Tibial artery (tissue), 4 donors: ENCODE data around the gene KLK3.

Experiments used
- DNase-seq, 2 donors: peaks; one replicate each; pipeline ENCODE4 v3.0.0-alpha.2; 2019
- H3K27ac ChIP-seq, 2 donors: fragments of 200-600 bp; sonication (generic) in 1 of 2; 1 replicate in 1 of 2; 2 replicates in 1 of 2; pipeline ENCODE4 v1.5.1; 2018 to 2019; ENCODE audit warnings: mild to moderate bottlenecking in 1 of 2
- H3K27me3 ChIP-seq, 2 donors: fragments of 200-600 bp; sonication (generic) in 1 of 2; one replicate each; pipeline versions ENCODE4 v1.5.1 to v1.6.0; 2016 to 2019
- H3K36me3 ChIP-seq, 3 donors: fragments of 200-600 bp; sonication (generic) in 2 of 3; one replicate each; pipeline ENCODE4 v1.5.1; 2016 to 2019; ENCODE audit warnings: mild to moderate bottlenecking in 2 of 3
- H3K4me1 ChIP-seq, 4 donors: fragments of 200-600 bp; sonication (generic) in 2 of 4; 1 replicate in 3 of 4; 2 replicates in 1 of 4; pipeline ENCODE4 v1.5.1; 2016 to 2019
- H3K4me3 ChIP-seq, 2 donors: fragments of 200-600 bp; sonication (generic) in 1 of 2; 1 replicate in 1 of 2; 2 replicates in 1 of 2; pipeline ENCODE4 v1.5.1; 2018 to 2019; ENCODE audit warnings: mild to moderate bottlenecking in 2 of 2
- H3K9me3 ChIP-seq, 3 donors: fragments of 200-600 bp; sonication (generic) in 1 of 3; one replicate each; pipeline ENCODE4 v1.5.1; 2016 to 2019
- CTCF ChIP-seq, 2 experiments: fragments of 200-600 bp in 1 of 2; fragments of 450-650 bp in 1 of 2; IDR thresholded peaks; one replicate each; pipeline ENCODE4 v1.5.1; 2017 to 2019; ENCODE audit warnings: antibody characterized with exemption in 2 of 2, mild to moderate bottlenecking in 1 of 2, moderate library complexity in 1 of 2
- intact Hi-C: fragments of 100-400 bp; cut with DNase I; formaldehyde crosslinking; loops from one replicate; pipeline ENCODE4 v1.15.0; 2023; ENCODE audit warnings: low total_unique reads

Gene KLK3

GRCh38 chr19:50843701-50844221 is 11.0 kb upstream of the KLK3 start:
- no peaks in the 10 kb centered on the region for H3K36me3 ChIP-seq
- intact Hi-C loops = no loop called here
- no peak overlapping the region for H3K4me3 ChIP-seq
- no peaks in the 10 kb centered on the region for H3K4me1 ChIP-seq
- no peak for DNase-seq
- peaks cover 0 to 4% of the 10 kb centered on the region in 2 donors for H3K27me3 ChIP-seq
- TF ChIP-seq CTCF (IDR thresholded peaks at IDR 0.05) = no peak
- H3K9me3 ChIP-seq = peaks cover 0 to 20% (median 12%) of the 10 kb centered on the region in 3 donors
- no peak overlapping the region for H3K27ac ChIP-seq

DNA sequence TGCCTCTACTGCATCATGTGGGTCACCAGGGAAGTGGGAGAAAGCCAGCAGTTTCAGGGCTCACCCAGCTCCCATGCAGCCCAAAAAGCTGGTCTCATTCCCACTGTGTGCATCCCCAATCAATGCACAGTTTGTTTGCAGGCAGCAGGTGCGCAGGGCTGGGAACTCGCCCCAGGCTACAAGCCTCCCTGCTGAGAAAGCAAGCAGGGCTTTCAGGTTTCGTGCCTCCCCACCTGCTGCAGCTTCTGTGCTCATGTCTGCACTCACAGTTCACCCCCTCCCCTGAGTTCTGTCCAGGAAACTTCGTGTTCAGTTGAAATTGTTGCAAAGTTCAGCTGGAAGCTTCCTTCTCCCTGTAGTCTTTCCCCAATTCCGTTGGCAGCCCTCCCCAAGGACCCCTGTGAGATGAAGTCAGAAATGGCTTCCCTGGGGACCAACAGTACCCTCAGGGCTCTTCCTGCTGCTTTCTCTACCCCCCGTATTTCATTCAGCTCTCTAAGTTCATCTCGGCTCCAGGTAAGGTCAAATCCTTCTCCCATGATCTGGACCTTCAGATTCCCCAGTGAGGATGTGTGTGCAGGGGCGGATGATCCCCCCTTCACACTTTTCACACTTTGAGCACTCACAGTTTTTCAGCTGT is 10.3 kb upstream of the KLK3 start:
- Histone ChIP-seq H3K4me1 (no peaks in the 10 kb centered on the region), H3K27ac (no peak overlapping the region), H3K9me3 (peaks cover 0 to 20% (median 12%) of the 10 kb centered on the region in 3 donors), H3K27me3 (no peaks in the 10 kb centered on the region), H3K4me3 (no peak overlapping the region), H3K36me3 (no peaks in the 10 kb centered on the region)
- no peak for TF ChIP-seq CTCF (IDR thresholded peaks at IDR 0.05)
- intact Hi-C loops = no loop called here
- DNase-seq = no peak

DNA sequence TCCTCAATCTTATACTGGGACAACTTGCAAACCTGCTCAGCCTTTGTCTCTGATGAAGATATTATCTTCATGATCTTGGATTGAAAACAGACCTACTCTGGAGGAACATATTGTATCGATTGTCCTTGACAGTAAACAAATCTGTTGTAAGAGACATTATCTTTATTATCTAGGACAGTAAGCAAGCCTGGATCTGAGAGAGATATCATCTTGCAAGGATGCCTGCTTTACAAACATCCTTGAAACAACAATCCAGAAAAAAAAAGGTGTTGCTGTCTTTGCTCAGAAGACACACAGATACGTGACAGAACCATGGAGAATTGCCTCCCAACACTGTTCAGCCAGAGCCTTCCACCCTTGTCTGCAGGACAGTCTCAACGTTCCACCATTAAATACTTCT is 4.0 kb upstream of the KLK3 start:
- Histone ChIP-seq H3K27me3 (peaks cover 0 to 15% of the 10 kb centered on the region in 2 donors), H3K27ac (no peak overlapping the region), H3K4me3 (no peak overlapping the region), H3K9me3 (no peaks in the 10 kb centered on the region), H3K36me3 (no peaks in the 10 kb centered on the region), H3K4me1 (no peaks in the 10 kb centered on the region)
- no peak for TF ChIP-seq CTCF (IDR thresholded peaks at IDR 0.05)
- DNase-seq = no peak
- intact Hi-C loops = no loop called here

- Histone ChIP-seq H3K9me3 (no peaks in the 10 kb centered on the region), H3K27me3 (peaks cover 0 to 15% of the 10 kb centered on the region in 2 donors)
- intact Hi-C loops = no loop called here
Observed at GRCh38 chr19:50851620-50852019, 3.1 kb upstream of the KLK3 start.

GRCh38 chr19:50857366-50857765 is 2.7 kb downstream of the KLK3 start:
- intact Hi-C loops = no loop called here
- no peak for DNase-seq
- H3K36me3 ChIP-seq = no peaks in the 10 kb centered on the region

More at GRCh38 chr19:50851620-50852019, 3.1 kb upstream of the KLK3 start:
- Histone ChIP-seq H3K4me1 (no peaks in the 10 kb centered on the region), H3K4me3 (no peak overlapping the region), H3K27ac (no peak overlapping the region), H3K36me3 (no peaks in the 10 kb centered on the region)
- DNase-seq = no peak
- TF ChIP-seq CTCF (IDR thresholded peaks at IDR 0.05) = no peak

More at GRCh38 chr19:50857366-50857765, 2.7 kb downstream of the KLK3 start:
- H3K27ac ChIP-seq = no peak overlapping the region
- H3K4me3 ChIP-seq = no peak overlapping the region
- peaks cover 0 to 29% of the 10 kb centered on the region in 2 donors for H3K27me3 ChIP-seq
- H3K4me1 ChIP-seq = no peaks in the 10 kb centered on the region
- no peak for TF ChIP-seq CTCF (IDR thresholded peaks at IDR 0.05)
- H3K9me3 ChIP-seq = no peaks in the 10 kb centered on the region
